Activated CD4-positive, CD25-positive, alpha-beta regulatory T cell treated with anti-CD3 and anti-CD28 coated beads, Interleukin-2, amount 50 U/mL, for 72 hours (primary cell): ENCODE data around the gene IL21R.
"Not testable (repeated sequence)": the region's sequence is repeated elsewhere in the genome, so short reads cannot be mapped to it uniquely, and the experiment has no call there.

ENCODE experiments used
- DNase-seq: peaks from one replicate; pipeline ENCODE4 v3.0.0; 2021

The IL21R gene

GRCh38 chr16:27402964-27403600 is 1.1 kb downstream of the IL21R start:
- peak; percentile 61 for DNase-seq

GRCh38 chr16:27403601-27403992 is 1.6 kb downstream of the IL21R start:
- no peak for DNase-seq

- no peak for DNase-seq
These were observed 2.3 kb downstream of the IL21R start for GRCh38 chr16:27404163-27404823.

- peak; percentile 70 for DNase-seq
These were observed 3.8 kb downstream of the IL21R start for GRCh38 chr16:27405546-27406451.

- peak; percentile 49 for DNase-seq
These were observed 4.6 kb downstream of the IL21R start for GRCh38 chr16:27406511-27407128.

- no peak for DNase-seq
These were observed 5.2 kb downstream of the IL21R start for GRCh38 chr16:27407133-27407532.

- DNase-seq: no peak
These were observed 6.1 kb downstream of the IL21R start for GRCh38 chr16:27408012-27408601.

- no peak for DNase-seq
These were observed 6.6 kb downstream of the IL21R start for GRCh38 chr16:27408602-27409031.

GRCh38 chr16:27409958-27410357 is 8.0 kb downstream of the IL21R start:
- not testable (repeated sequence) for DNase-seq

GRCh38 chr16:27410761-27411160 is 8.8 kb downstream of the IL21R start:
- DNase-seq: no peak

- DNase-seq: no peak
These were observed 12.0 kb downstream of the IL21R start for GRCh38 chr16:27413956-27414355.

- DNase-seq: no peak
These were observed 12.9 kb downstream of the IL21R start for GRCh38 chr16:27414788-27415431.

GRCh38 chr16:27417047-27417671 is 15.2 kb downstream of the IL21R start:
- peak; percentile 33 for DNase-seq

GRCh38 chr16:27421961-27422740 is 20.2 kb downstream of the IL21R start:
- DNase-seq: no peak

- DNase-seq: no peak
These were observed 23.0 kb downstream of the IL21R start for GRCh38 chr16:27424772-27425498.

- DNase-seq: no peak
These were observed 24.0 kb downstream of the IL21R start for GRCh38 chr16:27425961-27426360.

- DNase-seq: peak; percentile 64
These were observed 24.7 kb downstream of the IL21R start for GRCh38 chr16:27426423-27427408.

GRCh38 chr16:27427538-27427937 is 25.6 kb downstream of the IL21R start:
- peak; percentile 29 for DNase-seq
